Keratinocyte (primary cell): Measurements from ENCODE around the gene LCN10.

ENCODE experiments used
- EZH2 ChIP-seq: IDR thresholded peaks from one replicate; pipeline ENCODE4 v1.6.1; 2012; ENCODE audit warnings: inconsistent platforms, mild to moderate bottlenecking, low read length, moderate library complexity
- TF ChIP-seq, protein P1 (sequence below), 3 experiments: IDR thresholded peaks in 1 of 3; conservative IDR thresholded peaks in 1 of 3; optimal IDR thresholded peaks in 1 of 3; 2 replicates in 2 of 3; 3 replicates in 1 of 3; pipeline versions ENCODE3 to v1.5.1; 2011; ENCODE audit warnings: low read length in 3 of 3, mild to moderate bottlenecking in 3 of 3, moderate library complexity in 2 of 3, control low read depth in 1 of 3, inconsistent platforms in 1 of 3; ENCODE audit not compliant: insufficient read depth in 2 of 3; ENCODE audit errors: extremely low read depth in 1 of 3

- TF ChIP-seq, protein P1, sequence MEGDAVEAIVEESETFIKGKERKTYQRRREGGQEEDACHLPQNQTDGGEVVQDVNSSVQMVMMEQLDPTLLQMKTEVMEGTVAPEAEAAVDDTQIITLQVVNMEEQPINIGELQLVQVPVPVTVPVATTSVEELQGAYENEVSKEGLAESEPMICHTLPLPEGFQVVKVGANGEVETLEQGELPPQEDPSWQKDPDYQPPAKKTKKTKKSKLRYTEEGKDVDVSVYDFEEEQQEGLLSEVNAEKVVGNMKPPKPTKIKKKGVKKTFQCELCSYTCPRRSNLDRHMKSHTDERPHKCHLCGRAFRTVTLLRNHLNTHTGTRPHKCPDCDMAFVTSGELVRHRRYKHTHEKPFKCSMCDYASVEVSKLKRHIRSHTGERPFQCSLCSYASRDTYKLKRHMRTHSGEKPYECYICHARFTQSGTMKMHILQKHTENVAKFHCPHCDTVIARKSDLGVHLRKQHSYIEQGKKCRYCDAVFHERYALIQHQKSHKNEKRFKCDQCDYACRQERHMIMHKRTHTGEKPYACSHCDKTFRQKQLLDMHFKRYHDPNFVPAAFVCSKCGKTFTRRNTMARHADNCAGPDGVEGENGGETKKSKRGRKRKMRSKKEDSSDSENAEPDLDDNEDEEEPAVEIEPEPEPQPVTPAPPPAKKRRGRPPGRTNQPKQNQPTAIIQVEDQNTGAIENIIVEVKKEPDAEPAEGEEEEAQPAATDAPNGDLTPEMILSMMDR (optimal IDR thresholded peaks at IDR 0.05 in 1 of 3, IDR thresholded peaks at IDR 0.05 in 1 of 3, conservative IDR thresholded peaks at IDR 0.05 in 1 of 3; ENCODE audit: extremely low read depth in 1 of 3, insufficient read depth in 2 of 3, low read length in 3 of 3) = peak; percentile 73 to 85 (median 79)
- TF ChIP-seq EZH2 = no peak
These were observed 45.1 kb upstream of the LCN10 start for GRCh38 chr9:136787690-136788400.
